NCI-H1930 (cell line): ENCODE data around the gene GMCL2.

Experiments
- DNase-seq, 2 experiments: peaks; one replicate each; lab custom pipeline; 2025; lab: John Stamatoyannopoulos, UW

GMCL2 gene

GRCh38 chr5:178221853-178222252 lies 34.7 kb upstream of the GMCL2 start:
- no peak for DNase-seq

- no peak for DNase-seq
Observed at GRCh38 chr5:178221282-178221681, 34.1 kb upstream of the GMCL2 start.

- DNase-seq = no peak
Observed at GRCh38 chr5:178218827-178219226, 31.7 kb upstream of the GMCL2 start.

GRCh38 chr5:178218237-178218776 lies 31.1 kb upstream of the GMCL2 start:
- no peak for DNase-seq

- DNase-seq = no peak
Observed at GRCh38 chr5:178216779-178217178, 29.6 kb upstream of the GMCL2 start.

GRCh38 chr5:178216088-178216534 lies 28.9 kb upstream of the GMCL2 start:
- no peak for DNase-seq

- no peak for DNase-seq
Observed at GRCh38 chr5:178215280-178216002, 28.3 kb upstream of the GMCL2 start.

- DNase-seq = no peak
Observed at GRCh38 chr5:178214160-178214803, 27.1 kb upstream of the GMCL2 start.

- no peak for DNase-seq
Observed at GRCh38 chr5:178213748-178214151, 26.6 kb upstream of the GMCL2 start.

- DNase-seq = no peak
Observed at GRCh38 chr5:178213003-178213461, 25.9 kb upstream of the GMCL2 start.

- no peak for DNase-seq
Observed at GRCh38 chr5:178212241-178213002, 25.3 kb upstream of the GMCL2 start.

GRCh38 chr5:178211095-178212048 lies 24.2 kb upstream of the GMCL2 start:
- no peak for DNase-seq

GRCh38 chr5:178210686-178211085 lies 23.5 kb upstream of the GMCL2 start:
- no peak for DNase-seq

GRCh38 chr5:178210073-178210535 lies 22.9 kb upstream of the GMCL2 start:
- DNase-seq = no peak

- no peak for DNase-seq
Observed at GRCh38 chr5:178209334-178210072, 22.3 kb upstream of the GMCL2 start.

GRCh38 chr5:178208540-178209227 lies 21.5 kb upstream of the GMCL2 start:
- DNase-seq = no peak

- no peak for DNase-seq
Observed at GRCh38 chr5:178207917-178208280, 20.7 kb upstream of the GMCL2 start.

- DNase-seq = no peak
Observed at GRCh38 chr5:178207183-178207916, 20.2 kb upstream of the GMCL2 start.
